Activated T-helper 2 cell treated with anti-CD3 and anti-CD28 coated beads, Interferon-gamma antibody, Interleukin-2, Interleukin-4, amounts not matched to agents 10 μg/mL and 5 μg/mL and 100 μg/mL, durations not matched to agents 14 hours and 24 hours and 36 hours (primary cell): ENCODE results near the gene MICB. TPM values are rescaled to one million over a fixed set of nuclear protein-coding genes. Genes with fewer than 3 reads are reported as not detected.
A peak's percentile ranks its signal among the peaks of the same experiment; 100 is the strongest.

Experiments
- DNase-seq: peaks from one replicate; pipeline ENCODE4 v3.0.0; 2021; ENCODE audit warnings: low spot score
- H3K27ac Mint-ChIP-seq: one replicate; pipeline ENCODE4 v1.8.0; 2021; ENCODE audit warnings: mixed read lengths
- H3K27me3 Mint-ChIP-seq: one replicate; pipeline ENCODE4 v1.8.0; 2021; ENCODE audit warnings: low read depth, mixed read lengths
- H3K36me3 Mint-ChIP-seq: one replicate; pipeline ENCODE4 v1.8.0; 2021; ENCODE audit warnings: low read depth, mixed read lengths
- H3K4me1 Mint-ChIP-seq: one replicate; pipeline ENCODE4 v1.8.0; 2021; ENCODE audit warnings: low read depth, mixed read lengths
- H3K4me3 Mint-ChIP-seq: one replicate; pipeline ENCODE4 v1.8.0; 2021; ENCODE audit warnings: low read depth, mild to moderate bottlenecking, moderate library complexity, mixed read lengths
- H3K9me3 Mint-ChIP-seq: one replicate; pipeline ENCODE4 v1.8.0; 2021; ENCODE audit warnings: mixed read lengths
- intact Hi-C: fragments of 100-400 bp; cut with micrococcal nuclease; formaldehyde crosslinking; loops from one replicate; pipeline ENCODE4 v1.15.1; 2023
- total RNA-seq: library from RNA; stranded (reverse); gene quantifications from 2 replicates; pipeline ENCODE4 v1.2.3, GENCODE V29; 2022

Gene MICB
- total RNA-seq, 1 donor from 2014 or later: 30.6 TPM

DNA sequence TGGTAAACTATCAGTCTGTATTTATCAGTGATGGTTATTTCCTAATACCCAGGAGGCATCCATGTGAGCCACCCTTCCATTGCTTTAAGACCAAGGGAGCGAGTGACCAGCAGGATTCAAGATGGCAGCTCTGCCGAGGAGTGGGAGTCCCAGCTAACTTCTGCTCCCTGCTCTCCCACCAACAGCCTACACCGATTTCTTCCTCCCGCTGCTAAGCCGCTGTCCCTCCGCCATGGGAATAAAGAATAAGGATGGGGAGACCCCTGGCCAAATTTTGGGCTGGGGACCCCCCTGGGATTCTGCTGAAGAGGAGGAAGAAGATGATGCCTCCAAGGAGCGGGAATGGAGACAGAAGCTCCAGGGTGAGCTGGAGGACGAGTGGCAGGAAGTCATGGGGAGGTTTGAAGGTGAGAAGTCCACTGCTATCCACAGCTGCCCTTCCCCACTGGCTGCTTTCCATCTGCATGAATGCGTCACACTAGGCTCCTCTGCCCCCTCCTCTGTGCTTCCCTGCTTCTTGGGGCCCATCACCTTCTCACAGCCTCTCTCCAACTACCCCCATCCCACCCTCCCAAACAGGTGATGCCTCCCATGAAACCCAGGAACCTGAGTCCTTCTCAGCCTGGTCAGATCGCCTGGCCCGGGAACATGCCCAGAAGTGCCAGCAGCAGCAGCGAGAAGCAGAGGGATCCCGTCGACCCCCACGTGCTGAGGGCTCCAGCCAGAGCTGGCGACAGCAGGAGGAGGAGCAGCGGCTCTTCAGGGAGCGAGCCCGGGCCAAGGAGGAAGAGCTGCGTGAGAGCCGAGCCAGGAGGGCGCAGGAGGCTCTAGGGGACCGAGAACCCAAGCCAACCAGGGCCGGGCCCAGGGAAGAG lies 59.7 kb downstream of the MICB start:
- no peak for DNase-seq
- no peaks in the 10 kb centered on the region for H3K9me3 Mint-ChIP-seq
- no peak overlapping the region for H3K27ac Mint-ChIP-seq
- peaks cover 52% of the 10 kb centered on the region for H3K4me1 Mint-ChIP-seq
- H3K27me3 Mint-ChIP-seq: no peaks in the 10 kb centered on the region
- no peak overlapping the region for H3K4me3 Mint-ChIP-seq
- H3K36me3 Mint-ChIP-seq: peaks cover 53% of the 10 kb centered on the region
- intact Hi-C loops: no loop called here

DNA sequence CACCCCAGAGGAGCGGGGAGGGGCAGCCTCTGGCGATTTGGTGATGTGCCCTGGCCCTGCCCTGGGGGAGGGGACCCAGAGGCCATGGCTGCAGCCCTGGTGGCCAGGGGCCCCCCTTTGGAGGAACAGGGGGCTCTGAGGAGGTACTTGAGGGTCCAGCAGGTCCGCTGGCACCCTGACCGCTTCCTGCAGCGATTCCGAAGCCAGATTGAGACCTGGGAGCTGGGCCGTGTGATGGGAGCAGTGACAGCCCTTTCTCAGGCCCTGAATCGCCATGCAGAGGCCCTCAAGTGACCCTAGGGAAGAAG lies 60.3 kb downstream of the MICB start:
- no peak for DNase-seq
- Mint-ChIP-seq H3K27me3 (peaks cover 3% of the 10 kb centered on the region), H3K36me3 (peaks cover 56% of the 10 kb centered on the region), H3K4me1 (peaks cover 56% of the 10 kb centered on the region), H3K9me3 (no peaks in the 10 kb centered on the region), H3K4me3 (peak overlapping the region; percentile 14), H3K27ac (peak overlapping the region; percentile 51)
- intact Hi-C loops: no loop called here

DNA sequence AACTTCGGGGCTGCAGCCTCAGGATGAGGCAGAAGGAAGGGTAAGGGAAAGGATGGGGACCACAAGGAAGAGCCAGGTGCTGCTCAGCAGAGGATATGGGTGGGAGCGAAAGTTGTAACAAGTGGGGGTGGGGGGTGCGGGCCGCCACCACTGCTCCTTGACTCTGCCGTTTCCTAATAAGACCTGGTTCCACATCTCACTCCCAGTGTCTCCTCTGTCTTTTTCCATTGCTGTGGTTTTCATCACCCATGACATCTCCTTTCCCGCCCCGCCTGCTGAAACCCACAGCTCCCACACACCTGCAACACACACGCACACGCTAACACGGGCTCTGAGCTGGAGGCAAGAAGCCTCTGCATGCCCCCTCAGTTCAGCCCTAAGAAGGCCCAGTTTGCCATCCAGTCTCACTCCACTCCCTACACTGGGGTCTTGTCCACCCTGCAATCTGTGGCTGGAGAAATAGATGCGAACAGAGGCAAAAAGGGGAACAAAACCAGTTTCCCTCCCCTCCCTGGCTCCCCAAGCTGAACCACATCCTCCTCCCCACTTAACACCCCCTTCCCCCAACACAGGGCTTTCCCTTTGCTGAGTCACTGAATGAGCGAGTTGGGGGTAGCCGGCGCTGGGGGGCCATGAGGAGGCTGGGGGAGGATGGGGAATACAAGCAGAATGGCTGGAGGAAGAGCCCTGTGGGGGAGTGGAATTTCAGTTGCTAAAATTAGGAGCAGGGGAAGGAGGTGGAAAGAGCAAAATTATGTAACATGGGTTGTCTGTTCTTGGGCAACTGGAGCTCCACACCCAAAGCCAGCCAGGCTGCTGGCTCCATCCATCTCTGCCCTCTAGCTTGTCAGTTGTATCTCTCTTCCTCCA lies 60.9 kb downstream of the MICB start:
- intact Hi-C loops: no loop called here
- Mint-ChIP-seq H3K4me1 (peaks cover 60% of the 10 kb centered on the region), H3K27ac (peak overlapping the region; percentile 51), H3K27me3 (peaks cover 5% of the 10 kb centered on the region), H3K36me3 (peaks cover 58% of the 10 kb centered on the region), H3K9me3 (no peaks in the 10 kb centered on the region), H3K4me3 (peak overlapping the region; percentile 51)
- no peak for DNase-seq

DNA sequence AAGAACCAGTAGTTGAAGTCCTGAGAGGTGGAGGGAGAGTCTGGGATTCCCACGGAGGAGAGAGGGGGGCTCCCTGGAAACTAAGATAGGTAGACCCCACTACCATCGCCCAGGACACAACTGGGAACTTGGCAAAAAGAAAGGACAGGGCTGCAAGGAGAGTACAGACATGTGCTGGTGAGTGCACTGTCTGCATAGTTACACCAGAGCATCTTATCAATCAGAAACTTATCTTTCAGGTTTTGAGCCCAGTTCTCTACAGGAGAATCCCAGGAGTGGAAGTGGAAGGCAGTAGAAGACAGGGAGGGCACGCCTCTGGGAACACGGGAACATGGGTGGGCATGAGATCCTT lies 61.6 kb downstream of the MICB start:
- Mint-ChIP-seq H3K4me1 (peaks cover 58% of the 10 kb centered on the region), H3K4me3 (peak overlapping the region; percentile 51), H3K36me3 (peaks cover 59% of the 10 kb centered on the region), H3K9me3 (no peaks in the 10 kb centered on the region), H3K27ac (peak overlapping the region; percentile 51), H3K27me3 (peaks cover 6% of the 10 kb centered on the region)
- intact Hi-C loops: no loop called here
- no peak for DNase-seq

DNA sequence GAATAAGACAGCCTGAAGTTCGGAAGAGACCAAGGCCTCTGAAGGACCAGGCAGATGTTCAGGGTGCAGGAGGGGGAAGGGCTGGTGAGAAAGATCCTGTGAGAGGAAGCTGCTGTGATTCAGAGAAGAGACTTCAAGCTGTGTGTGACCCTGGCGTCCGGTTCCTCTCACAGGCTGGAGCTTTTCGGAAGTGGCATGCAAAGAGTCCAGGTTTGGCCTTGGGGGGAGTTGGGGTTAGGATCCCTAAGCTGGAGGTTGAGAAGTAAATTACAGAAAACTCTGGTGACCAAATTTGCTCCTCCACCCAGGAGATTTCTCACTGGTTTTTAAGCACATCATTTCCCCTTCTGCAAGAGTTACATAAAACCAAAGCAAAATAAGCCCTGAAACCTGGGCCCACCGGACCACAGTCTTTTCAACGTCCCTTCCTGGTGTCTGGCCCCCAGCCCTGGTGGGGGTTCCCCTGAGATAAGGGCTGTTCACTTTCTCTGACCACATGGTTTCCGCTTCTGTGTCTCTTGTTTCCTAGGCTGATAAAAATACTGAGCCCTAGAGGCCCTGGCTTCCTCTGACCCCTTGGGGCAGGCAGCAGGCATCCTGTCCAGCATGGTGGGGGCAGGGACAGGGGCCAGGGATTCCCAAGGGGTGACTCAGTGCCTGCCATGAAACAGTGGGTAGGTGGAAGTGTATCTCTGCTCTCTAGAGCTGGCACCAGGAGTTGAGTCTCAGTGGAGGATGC lies 62.2 kb downstream of the MICB start:
- H3K27me3 Mint-ChIP-seq: peaks cover 11% of the 10 kb centered on the region
- intact Hi-C loops: loop anchor here (1.0 kb wide), 1 partner anchor 8 kb away; no protein-coding TSS in a partner anchor
- peaks cover 61% of the 10 kb centered on the region for H3K4me1 Mint-ChIP-seq
- peak overlapping the region; percentile 51 for H3K27ac Mint-ChIP-seq
- H3K4me3 Mint-ChIP-seq: peak overlapping the region; percentile 11
- H3K9me3 Mint-ChIP-seq: no peaks in the 10 kb centered on the region
- peaks cover 60% of the 10 kb centered on the region for H3K36me3 Mint-ChIP-seq
- DNase-seq: no peak

DNA sequence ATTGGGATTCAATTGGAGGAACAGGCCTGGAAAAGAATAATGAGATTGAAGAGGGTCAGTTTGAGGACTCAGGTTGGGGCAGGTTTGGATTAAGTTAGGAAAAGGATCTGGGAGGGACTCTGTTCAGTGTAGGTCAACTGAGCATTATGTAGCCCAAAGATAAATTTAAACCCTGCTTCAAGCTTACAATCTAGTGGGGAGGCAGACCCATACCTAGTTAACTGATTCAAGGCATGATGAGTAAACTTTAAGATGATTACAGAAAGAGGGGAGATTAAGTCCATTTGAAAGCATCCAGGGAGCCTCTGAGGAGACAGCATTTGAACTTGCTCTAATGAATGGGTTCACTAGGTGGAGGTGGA lies 62.7 kb downstream of the MICB start:
- DNase-seq: no peak

More for the DNA sequence above, 62.7 kb downstream of the MICB start:
- Mint-ChIP-seq H3K36me3 (peaks cover 64% of the 10 kb centered on the region), H3K27ac (peak overlapping the region; percentile 24), H3K9me3 (no peaks in the 10 kb centered on the region), H3K4me1 (peaks cover 65% of the 10 kb centered on the region), H3K4me3 (peak overlapping the region; percentile 11), H3K27me3 (peaks cover 15% of the 10 kb centered on the region)
- intact Hi-C loops: loop anchor here (1.0 kb wide), 1 partner anchor 8 kb away; no protein-coding TSS in a partner anchor

Other genes starting within 250 kb of the MICB start
- 895 and 906 TPM in 2 replicates for gene HLA-C, start 226.1 kb upstream of the MICB start, total RNA-seq
- 3,580 and 3,693 TPM in 2 replicates for gene HLA-B, start 141.0 kb upstream of the MICB start, total RNA-seq
- 5.6 and 6.0 TPM in 2 replicates for gene MICA, start 94.5 kb upstream of the MICB start, total RNA-seq
- gene MCCD1, start 30.8 kb downstream of the MICB start, total RNA-seq: not detected in 2 replicates
- gene DDX39B, start 43.9 kb downstream of the MICB start, total RNA-seq: 579 and 583 TPM in 2 replicates
- gene ATP6V1G2, start 48.5 kb downstream of the MICB start, total RNA-seq: 0.69 and 0.82 TPM in 2 replicates
- 15.7 and 17.6 TPM in 2 replicates for gene NFKBIL1, start 49.5 kb downstream of the MICB start, total RNA-seq
- 293 and 308 TPM in 2 replicates for gene LTA, start 74.1 kb downstream of the MICB start, total RNA-seq
- 94.4 and 96.8 TPM in 2 replicates for gene TNF, start 77.4 kb downstream of the MICB start, total RNA-seq
- gene LTB, start 84.3 kb downstream of the MICB start, total RNA-seq: 16.3 and 16.6 TPM in 2 replicates
- 10.2 and 14.6 TPM in 2 replicates for gene LST1, start 88.1 kb downstream of the MICB start, total RNA-seq
- 8.0 and 9.3 TPM in 2 replicates for gene NCR3, start 94.9 kb downstream of the MICB start, total RNA-seq
- 71.8 and 78.2 TPM in 2 replicates for gene AIF1, start 117.1 kb downstream of the MICB start, total RNA-seq
- 298 and 304 TPM in 2 replicates for gene PRRC2A, start 122.6 kb downstream of the MICB start, total RNA-seq
- 330 and 335 TPM in 2 replicates for gene BAG6, start 154.5 kb downstream of the MICB start, total RNA-seq
- gene APOM, start 157.7 kb downstream of the MICB start, total RNA-seq: 2.3 and 2.4 TPM in 2 replicates
- 18.1 and 19.3 TPM in 2 replicates for gene C6orf47, start 162.6 kb downstream of the MICB start, total RNA-seq
- 31.5 and 34.7 TPM in 2 replicates for gene GPANK1, start 166.9 kb downstream of the MICB start, total RNA-seq
- gene CSNK2B, start 167.9 kb downstream of the MICB start, total RNA-seq: 266 and 279 TPM in 2 replicates
- gene LY6G5B, start 171.8 kb downstream of the MICB start, total RNA-seq: 31.0 and 32.1 TPM in 2 replicates
- gene LY6G5C, start 182.9 kb downstream of the MICB start, total RNA-seq: 4.6 and 4.8 TPM in 2 replicates
- 51.4 and 52.7 TPM in 2 replicates for gene ABHD16A, start 205.2 kb downstream of the MICB start, total RNA-seq
- not detected in 2 replicates for gene LY6G6F, start 208.7 kb downstream of the MICB start, total RNA-seq
- gene LY6G6D, start 217.2 kb downstream of the MICB start, total RNA-seq: not detected in 2 replicates
- gene LY6G6C, start 223.6 kb downstream of the MICB start, total RNA-seq: not detected in 2 replicates
- gene MPIG6B, start 225.2 kb downstream of the MICB start, total RNA-seq: not detected in 2 replicates
- gene DDAH2, start 231.2 kb downstream of the MICB start, total RNA-seq: 5.8 and 7.7 TPM in 2 replicates
- 412 and 423 TPM in 2 replicates for gene CLIC1, start 238.4 kb downstream of the MICB start, total RNA-seq
- gene MSH5, start 241.9 kb downstream of the MICB start, total RNA-seq: 82.8 and 93.3 TPM in 2 replicates